Measurements from ENCODE around the gene LRP1-AS.

LRP1-AS gene

GRCh38 chr12:57146961-57147944, at the start of gene LRP1-AS:
Gene LRP1-AS, minus strand, starts transcription at chr12:57147619.
- no peak for DNase-seq

GRCh38 chr12:57196956-57197355, 49.5 kb upstream of the LRP1-AS start:
- no peak for DNase-seq

GRCh38 chr12:57196439-57196838, 49.0 kb upstream of the LRP1-AS start:
- no peak for DNase-seq

- DNase-seq = no peak
Observed at GRCh38 chr12:57195611-57196371, 48.4 kb upstream of the LRP1-AS start.

GRCh38 chr12:57195186-57195585, 47.8 kb upstream of the LRP1-AS start:
- DNase-seq = no peak

GRCh38 chr12:57194253-57194652, 46.8 kb upstream of the LRP1-AS start:
- no peak for DNase-seq

- no peak for DNase-seq
Observed at GRCh38 chr12:57193706-57194245, 46.4 kb upstream of the LRP1-AS start.

GRCh38 chr12:57192920-57193319, 45.5 kb upstream of the LRP1-AS start:
- no peak for DNase-seq

- DNase-seq = no peak
Observed at GRCh38 chr12:57191410-57191809, 44.0 kb upstream of the LRP1-AS start.

- no peak for DNase-seq
Observed at GRCh38 chr12:57190821-57191220, 43.4 kb upstream of the LRP1-AS start.

GRCh38 chr12:57190037-57190436, 42.6 kb upstream of the LRP1-AS start:
- DNase-seq = no peak

- DNase-seq = no peak
Observed at GRCh38 chr12:57188090-57188425, 40.6 kb upstream of the LRP1-AS start.

- no peak for DNase-seq
Observed at GRCh38 chr12:57187222-57188089, 40.0 kb upstream of the LRP1-AS start.

- DNase-seq = no peak
Observed at GRCh38 chr12:57185906-57186508, 38.6 kb upstream of the LRP1-AS start.

GRCh38 chr12:57185403-57185802, 38.0 kb upstream of the LRP1-AS start:
- DNase-seq = no peak

GRCh38 chr12:57183939-57184725, 36.7 kb upstream of the LRP1-AS start:
- DNase-seq = no peak

- DNase-seq = peak; percentile 60 to 81 (median 72)
Observed at GRCh38 chr12:57182918-57183575, 35.6 kb upstream of the LRP1-AS start.

- DNase-seq = no peak
Observed at GRCh38 chr12:57181561-57182155, 34.2 kb upstream of the LRP1-AS start.

GRCh38 chr12:57181072-57181471, 33.7 kb upstream of the LRP1-AS start:
- DNase-seq = no peak

- no peak for DNase-seq
Observed at GRCh38 chr12:57180321-57180989, 33.0 kb upstream of the LRP1-AS start.
